Left lobe of liver (tissue), 2 donors: ENCODE data around the gene CASP7. TPM values are rescaled to one million over a fixed set of nuclear protein-coding genes. Genes with fewer than 3 reads are reported as not detected.
A peak's percentile ranks its signal among the peaks of the same experiment; 100 is the strongest.

Experiments
- ATAC-seq: fragments of 200-7000 bp; cut with Tn5 transposase; one replicate; pipeline ENCODE4 v1.9.1; 2020; ENCODE audit warnings: mild to moderate bottlenecking, moderate library complexity
- DNase-seq: peaks from one replicate; pipeline ENCODE4 v3.0.0-alpha.2; 2020; ENCODE audit warnings: low spot score
- total RNA-seq: library from RNA; stranded (reverse); gene quantifications from one replicate; pipeline ENCODE4 v1.2.1, GENCODE V29; 2021
- donor health status: DM: no; HTN: no; CAD: no; lungs with moderate emphysema.
- donor health status: DM: no; HTN: yes; CAD: no.

CASP7 gene
- total RNA-seq, 1 donor from 2014 or later: 12.4 TPM

DNA sequence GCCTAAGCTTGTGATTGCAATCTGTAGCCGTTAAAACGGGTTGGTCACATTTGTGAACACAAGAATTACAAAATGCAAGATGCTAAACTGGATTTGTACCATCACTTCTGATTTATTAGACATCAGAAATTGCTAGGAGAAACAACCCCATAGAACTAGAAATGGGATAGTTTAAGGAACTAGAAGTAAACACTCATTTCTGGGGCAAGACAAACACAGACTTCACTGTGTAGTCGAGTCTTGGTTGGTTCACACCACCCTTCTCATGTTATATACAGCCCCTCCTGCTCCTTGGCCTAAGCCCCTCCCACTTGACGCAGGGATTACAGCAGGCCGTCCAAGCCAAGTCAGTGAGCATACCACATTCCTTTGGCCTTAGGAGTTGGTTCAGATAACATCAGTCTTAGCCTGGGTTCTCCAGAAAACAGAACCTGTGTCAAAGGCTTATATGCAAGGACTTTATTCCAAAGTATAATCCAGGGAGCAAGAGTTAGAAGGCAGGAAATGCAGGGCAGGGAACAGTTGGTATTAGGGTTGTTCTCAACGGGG, 13.8 kb upstream of the CASP7 start:
- DNase-seq (no peak), ATAC-seq (no peak)

DNA sequence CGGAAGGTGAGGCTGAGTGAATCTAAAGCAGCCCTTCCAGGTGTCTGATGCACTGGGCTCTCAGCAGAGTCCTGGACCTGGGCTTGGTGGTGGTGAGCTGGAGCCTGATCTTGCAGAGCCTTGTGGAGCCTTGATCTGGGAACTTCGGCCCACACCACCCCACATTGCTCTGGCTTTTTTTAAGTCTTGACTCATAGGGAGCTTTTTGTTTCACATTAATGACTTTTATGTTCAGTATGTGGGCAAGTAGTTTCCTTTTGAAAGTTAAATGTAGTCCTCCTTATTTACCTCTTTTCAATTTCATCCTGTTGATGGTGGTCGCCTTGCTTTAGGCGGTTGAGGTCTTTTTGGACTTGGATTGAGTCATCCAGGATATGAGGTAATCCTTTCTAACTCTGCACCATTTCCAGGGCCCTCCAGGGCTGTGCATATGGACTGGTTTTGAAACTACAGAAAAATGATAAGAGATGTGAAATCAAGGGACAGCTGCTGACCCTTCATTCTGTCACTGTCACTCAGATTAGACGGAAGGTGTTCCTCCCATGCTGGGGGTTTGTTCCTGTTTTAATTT, 12.9 kb upstream of the CASP7 start:
- no peak for DNase-seq
- ATAC-seq: no peak

GRCh38 chr10:113680190-113681111, 739 bp downstream of the CASP7 start:
- ATAC-seq (peak; percentile 59), DNase-seq (peak; percentile 58)

DNA sequence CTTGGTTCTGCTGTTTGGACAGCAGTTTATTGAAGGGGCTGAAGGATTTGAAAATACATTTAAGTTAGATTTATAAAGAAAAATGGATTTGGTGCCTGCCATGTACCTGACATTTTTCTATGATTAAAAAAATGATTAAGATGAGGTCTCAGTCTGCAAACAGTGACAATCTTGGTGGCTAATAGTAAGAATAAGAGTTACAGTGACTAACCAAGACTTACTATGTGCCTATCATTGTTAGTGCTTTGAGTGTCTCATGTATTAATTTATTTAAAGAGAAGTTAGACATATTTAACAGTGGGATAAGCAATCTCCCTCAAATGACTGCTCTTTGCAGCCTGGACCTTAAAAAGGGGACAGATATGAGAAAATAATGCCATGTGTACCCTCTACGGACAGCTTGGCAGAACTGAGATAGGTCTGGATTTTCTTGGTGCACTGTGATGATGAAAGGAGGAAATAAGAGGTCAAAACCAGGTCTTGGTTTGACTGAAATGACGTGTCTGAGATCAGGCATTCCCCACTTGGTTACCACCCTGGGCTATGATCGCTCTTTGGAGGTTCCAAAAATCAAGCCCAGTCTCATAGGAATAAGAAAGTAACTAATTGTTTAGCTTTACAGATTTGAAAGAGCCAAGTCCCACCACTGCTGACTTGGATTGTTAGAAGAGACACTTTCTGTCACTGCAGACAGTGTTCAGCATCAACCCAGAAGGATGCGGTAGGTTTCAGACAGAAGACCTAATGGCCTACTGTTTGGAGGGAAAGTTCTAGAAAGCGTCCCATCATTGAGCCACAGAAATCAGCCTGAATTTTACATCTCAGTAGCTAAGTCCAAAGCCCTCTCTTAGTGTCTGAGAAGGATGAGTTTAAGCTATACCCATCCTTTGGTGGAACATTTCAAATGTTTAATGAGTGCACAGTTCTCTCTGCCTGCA, 2.1 kb downstream of the CASP7 start:
- no peak for ATAC-seq

GRCh38 chr10:113683300-113683699, 3.6 kb downstream of the CASP7 start:
- DNase-seq (no peak), ATAC-seq (no peak)

More for the DNA sequence above, 2.1 kb downstream of the CASP7 start:
- no peak for DNase-seq

DNA sequence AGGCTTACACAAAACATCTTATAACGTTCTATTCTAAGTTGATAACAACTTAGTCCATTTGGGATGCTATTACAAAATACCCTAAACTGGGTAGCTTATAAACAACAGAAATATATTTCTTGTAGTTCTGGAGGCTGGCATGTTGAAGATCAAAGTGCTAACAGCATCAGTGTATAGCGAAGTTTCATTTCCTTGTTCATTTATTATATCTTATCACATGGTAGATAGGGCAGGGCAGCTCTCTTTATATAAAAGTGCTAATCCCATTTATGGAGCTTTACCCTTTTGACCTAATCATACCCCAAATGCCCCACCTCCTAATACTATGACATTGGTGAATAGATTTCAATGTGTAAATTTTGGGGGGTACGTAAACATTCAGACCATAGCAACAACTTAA, 6.3 kb downstream of the CASP7 start:
- no peak for ATAC-seq

DNA sequence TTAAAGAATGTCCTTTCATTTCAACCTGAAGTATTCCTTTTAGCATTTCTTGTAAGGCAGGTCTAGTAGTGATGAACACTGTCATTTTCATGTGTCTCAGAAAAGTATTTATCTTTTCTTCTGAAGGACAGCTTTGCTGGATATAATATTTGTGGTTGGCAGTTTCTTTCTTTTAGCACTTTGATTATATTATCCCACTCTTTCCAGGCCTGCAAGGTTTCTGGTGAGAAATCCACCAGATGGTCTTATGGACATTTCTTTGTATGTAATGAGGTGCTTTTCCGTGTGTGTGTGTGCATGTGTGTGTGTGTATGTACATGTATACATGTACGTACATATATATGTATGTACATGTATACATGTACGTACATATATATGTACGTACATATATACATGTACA, 7.3 kb downstream of the CASP7 start:
- DNase-seq (no peak), ATAC-seq (no peak)

More for the DNA sequence above, 6.3 kb downstream of the CASP7 start:
- DNase-seq: no peak

GRCh38 chr10:113689057-113689456, 9.3 kb downstream of the CASP7 start:
- ATAC-seq (no peak), DNase-seq (no peak)

DNA sequence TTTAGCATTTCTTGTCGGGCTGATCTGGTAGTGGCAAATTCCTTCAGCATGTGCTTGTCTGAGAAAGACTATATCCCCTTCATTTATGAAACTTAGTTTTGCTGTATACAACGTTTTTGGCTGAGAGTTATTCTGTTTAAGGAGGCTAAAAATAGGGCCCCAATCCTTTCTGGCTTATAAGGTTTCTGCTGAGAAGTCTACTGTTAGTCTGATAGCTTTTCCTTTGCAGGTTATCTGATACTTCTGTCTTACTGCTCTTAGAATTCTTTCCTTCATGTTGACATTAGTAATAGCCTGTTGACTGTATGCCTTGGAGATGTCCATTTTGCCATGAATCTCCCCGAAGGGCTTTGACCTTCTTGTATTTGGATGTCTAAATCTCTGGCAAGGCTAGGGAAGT, 9.9 kb downstream of the CASP7 start:
- ATAC-seq: no peak

GRCh38 chr10:113690749-113691148, 11.0 kb downstream of the CASP7 start:
- ATAC-seq: no peak
- DNase-seq: no peak

More for the DNA sequence above, 9.9 kb downstream of the CASP7 start:
- no peak for DNase-seq

GRCh38 chr10:113691381-113691780, 11.7 kb downstream of the CASP7 start:
- ATAC-seq: no peak
- DNase-seq: no peak

- ATAC-seq (no peak), DNase-seq (no peak)
Measured at GRCh38 chr10:113692271-113692670, 12.6 kb downstream of the CASP7 start.

- ATAC-seq (no peak), DNase-seq (no peak)
Measured at GRCh38 chr10:113693348-113693747, 13.6 kb downstream of the CASP7 start.

DNA sequence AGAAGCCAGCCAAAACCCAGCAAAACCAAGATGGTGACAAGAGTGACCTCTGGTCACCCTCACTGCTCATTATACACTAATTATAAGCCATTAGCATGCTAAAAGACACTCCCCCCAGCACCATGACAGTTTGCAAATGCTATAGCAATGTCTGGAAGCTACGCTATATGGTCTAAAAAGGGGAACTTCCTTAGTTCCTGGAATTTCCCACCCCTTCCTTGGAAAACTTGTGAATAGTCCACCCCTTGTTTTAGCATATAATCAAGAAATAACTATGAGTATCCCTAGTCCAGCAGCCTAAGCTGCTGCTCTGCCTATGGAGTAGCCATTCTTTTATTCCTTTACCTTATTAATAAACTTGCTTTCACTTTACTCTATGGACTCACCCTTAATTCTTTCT, 16.0 kb downstream of the CASP7 start:
- DNase-seq (no peak), ATAC-seq (no peak)

DNA sequence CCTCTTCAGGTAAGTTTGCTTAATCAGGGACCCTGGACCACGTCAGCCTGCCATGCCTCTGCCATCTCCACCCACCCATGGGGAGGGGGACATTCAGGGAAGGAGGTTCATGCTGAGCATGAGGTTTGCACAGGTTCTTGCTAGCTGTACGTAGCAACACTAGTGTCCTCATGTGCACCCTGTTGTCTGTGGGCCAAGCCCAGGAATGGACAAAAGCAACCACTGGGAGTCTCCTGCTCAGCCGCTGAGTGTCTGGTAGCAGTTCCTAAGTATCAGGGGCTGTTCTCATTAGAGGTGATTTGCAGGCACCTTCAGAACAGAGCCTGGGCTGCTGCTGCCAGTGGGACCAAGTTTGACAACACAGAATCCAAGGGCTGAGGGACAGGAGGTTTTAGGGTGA, 17.9 kb downstream of the CASP7 start:
- DNase-seq (no peak), ATAC-seq (no peak)

DNA sequence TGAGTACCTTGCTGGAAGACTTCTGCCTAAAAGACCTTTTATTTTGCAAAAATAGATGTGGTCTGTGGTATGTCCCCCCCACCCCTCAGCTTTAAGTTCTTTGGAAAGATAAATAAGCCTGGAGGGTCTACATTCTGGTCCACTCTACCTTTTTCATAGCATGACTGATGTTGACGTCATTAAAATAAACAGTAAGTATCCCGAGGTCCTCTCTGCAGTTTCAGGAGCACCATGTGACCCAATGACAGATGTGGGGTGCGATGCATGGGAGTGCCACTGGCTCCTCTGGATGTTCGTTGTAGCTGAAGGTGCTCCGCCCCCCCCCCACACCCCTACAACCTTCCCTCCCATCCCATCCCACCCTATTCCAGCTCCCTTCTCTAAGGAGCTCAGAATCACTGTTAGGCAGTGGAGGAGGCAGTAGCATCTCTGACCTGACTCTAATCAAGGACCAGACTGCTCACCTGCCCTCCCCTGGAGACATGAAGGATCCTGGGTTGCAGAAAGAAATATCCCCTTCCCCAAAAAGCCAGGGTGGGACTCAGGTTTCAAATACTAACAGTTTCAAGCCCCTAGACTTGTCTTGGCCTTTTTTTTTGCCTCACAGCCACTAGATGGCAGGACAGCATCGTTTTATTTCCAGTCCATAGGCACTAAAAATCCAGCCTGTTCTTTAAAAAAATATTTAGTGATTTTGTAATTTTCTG, 25.1 kb downstream of the CASP7 start:
- ATAC-seq (peak; percentile 70), DNase-seq (no peak)

GRCh38 chr10:113705344-113705652, 25.6 kb downstream of the CASP7 start:
- DNase-seq: no peak
- no peak for ATAC-seq

DNA sequence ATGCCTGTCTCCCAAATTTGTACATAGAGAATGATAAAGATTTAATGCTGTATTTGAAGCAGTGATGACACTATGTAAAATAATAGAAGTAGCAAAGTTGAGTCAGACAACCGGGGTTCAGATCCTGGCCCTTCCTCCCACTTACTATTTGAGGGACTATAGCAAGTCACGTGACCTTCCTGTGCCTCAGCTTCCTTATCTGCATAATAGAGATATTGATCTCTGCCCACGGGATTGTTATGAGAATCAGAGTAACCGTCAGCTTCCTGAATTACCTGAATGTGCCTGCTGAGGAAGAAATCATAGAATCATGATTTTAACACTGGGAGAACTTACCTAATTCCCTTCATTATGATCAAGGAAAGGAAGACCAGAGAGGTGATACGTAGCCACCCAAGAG, 26.9 kb downstream of the CASP7 start:
- DNase-seq (no peak), ATAC-seq (no peak)

DNA sequence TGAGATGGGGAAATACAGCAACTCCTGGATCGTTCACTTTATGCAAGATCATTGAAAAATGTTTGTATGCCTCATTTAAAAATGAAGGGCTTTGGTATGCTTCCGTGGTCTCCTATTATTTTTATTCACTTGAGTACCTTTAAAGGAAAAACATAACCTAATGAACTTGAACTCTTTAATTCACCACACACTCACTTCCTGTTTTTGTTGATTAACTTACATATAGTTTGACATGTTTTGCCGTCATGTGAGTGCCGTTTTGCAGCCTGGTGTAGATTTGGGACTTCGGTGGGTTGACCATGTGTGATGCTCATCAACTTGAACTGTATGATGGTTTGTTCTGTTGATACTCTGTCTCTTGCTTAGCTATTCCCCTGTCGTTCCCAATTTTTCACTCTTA, 28.9 kb downstream of the CASP7 start:
- DNase-seq (no peak), ATAC-seq (no peak)

DNA sequence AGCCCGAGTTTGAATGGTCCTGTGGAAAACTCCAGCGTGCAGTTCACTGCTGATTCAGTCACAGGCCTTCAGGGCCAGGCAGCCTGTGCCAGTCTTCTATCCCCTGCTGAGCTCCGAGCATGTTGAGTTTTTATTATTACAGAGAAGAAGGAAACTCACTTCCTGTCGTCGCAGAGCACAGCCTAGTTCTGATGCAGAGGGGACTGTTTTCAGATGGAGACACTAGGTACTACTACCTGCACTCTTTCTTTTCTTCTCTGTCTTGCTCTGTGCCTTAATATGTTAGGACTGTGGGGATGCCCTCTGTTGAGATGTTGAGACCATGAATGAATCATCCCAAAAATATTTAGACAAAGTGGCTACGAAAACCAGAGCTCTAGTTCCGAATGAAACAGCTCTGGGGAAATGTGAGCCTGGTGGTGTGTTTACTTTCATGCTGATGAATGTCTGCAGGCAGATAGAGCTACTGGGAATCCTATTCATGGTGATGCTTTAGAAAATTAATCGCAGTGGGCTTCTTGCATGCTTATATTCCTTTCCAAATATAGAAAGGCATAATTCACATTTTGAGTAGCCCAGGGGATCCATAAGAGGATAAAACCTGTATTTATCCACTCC, 29.6 kb downstream of the CASP7 start:
- ATAC-seq: no peak
- DNase-seq: no peak
